ENCODE results near the gene SRRM4.

Gene SRRM4

DNA sequence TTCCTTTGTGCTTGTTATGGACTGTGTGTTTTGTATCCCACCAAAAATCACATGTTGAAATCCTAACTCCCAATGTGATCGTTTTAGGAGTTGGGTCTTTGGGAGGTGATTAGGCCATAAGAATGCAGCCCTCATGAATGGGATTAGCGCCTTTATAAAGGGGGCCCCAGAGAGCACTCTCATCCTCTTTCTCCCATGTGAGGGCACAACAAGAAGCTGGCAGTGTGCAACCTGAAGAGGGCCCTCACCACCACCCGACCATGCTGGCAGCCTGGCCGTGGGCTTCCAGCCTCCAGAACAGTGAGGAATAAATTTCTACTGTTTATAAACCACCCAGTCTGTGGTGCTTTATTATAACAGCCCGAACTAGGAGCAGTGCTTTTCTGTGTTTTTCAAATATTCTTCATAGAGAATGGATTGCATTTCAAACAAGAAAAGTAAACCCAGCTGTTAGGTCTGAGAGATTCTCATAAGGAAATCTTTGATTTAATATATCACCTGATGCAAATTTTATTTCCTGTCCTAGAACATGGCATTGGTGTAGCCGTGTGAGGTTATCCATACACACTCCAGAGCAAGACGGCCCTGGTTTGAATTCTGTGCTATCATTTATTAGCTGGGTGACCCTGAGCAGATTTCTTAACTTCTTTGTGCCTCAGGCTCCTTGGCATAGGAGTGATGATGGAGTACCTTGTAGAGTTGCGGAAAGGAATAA lies 225.2 kb downstream of the SRRM4 start:
- no peak for DNase-seq

DNA sequence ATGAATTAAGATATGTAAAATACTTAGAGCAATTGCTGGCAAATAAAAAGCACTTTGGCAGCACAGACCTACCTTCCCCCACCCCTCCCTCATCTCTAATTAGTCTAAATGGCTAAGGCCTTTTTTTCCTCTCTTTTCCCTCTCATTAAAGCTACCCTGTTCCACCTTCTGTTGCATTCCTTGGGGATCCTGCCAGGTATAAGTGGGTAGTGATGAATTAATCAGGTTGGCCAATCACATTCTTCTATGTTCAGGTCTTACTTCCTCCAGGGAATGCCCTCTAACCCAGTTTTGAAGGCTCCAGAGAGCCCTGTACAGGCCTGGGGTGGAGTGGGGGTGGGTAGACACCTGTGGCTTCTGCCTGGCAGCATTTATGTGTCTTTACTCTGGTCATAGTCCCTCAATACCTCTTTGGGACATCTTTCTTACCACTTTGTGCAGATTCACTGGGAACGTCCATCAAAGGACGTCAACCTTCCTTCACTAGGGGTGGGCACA lies 225.8 kb downstream of the SRRM4 start:
- no peak for DNase-seq

DNA sequence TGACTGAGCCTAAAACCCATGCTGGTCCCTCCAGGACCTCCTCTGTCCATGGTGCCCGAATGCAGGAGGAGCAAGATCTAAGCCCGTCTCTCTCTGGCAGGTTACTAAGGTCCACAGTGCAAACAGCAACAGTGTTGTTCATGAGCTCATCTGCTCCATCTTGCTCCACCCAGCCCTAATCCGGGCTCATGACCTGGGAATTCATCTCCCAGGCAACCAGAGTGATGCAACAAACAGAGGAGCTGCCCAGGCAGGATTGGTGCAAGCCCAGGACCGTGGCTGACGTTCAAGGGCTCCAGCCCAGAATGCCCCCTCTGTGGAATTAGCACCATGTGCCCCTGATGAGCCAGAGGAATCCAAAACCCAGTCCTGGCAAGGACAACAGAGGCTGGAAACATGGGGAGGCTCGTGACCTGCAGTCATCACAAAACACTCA lies 227.3 kb downstream of the SRRM4 start:
- no peak for DNase-seq

DNA sequence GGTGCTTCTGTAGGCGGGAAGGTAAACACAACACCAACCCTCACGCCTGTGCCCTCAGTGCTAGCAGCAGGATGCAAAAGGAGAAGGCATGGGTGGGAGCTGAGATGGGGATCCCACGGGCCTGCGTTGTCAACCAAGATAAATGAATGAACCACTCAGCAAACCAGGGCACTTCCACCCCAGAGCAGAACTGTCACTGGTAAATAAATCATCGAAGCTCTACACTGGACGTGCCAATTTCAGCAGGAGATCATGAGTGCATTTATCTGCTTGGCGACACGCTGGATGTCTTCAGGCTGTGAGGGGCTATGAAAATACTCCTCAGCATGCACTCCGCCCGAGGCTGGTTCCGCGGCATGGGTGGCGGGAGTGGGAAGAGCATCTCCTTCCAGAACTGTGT lies 230.5 kb downstream of the SRRM4 start:
- no peak for DNase-seq

Data from stimulated activated CD4-positive, alpha-beta T cell treated with anti-CD3 and anti-CD28 coated beads, Interleukin-4, amount 100 ng/mL, for 4 hours (primary cell).